IMR-90 (cell line): Measurements from ENCODE around the gene FNBP1L. TPM values are rescaled to one million over a fixed set of nuclear protein-coding genes. Genes with fewer than 3 reads are reported as not detected.

Experiments used
- ATAC-seq: fragments of 200-7000 bp; cut with Tn5 transposase; 2 replicates; pipeline ENCODE4 v1.9.1; 2020; ENCODE audit warnings: low read depth, mild to moderate bottlenecking, moderate library complexity
- BruUV-seq: library from RNA; stranded (reverse); fragments of 400-500 nt; replicated peaks from 2 replicates; lab custom pipeline; 2021; lab: Mats Ljungman, UMichigan
- CTCF ChIA-PET: fragments of 300-600 bp; formaldehyde crosslinking; extraction: SDS; loops from one replicate; lab custom pipeline; 2021; ENCODE audit warnings: antibody characterized with exemption; lab: Yijun Ruan, JAX
- POLR2A ChIA-PET: fragments of 300-600 bp; sonication (Branson Sonifier 250); formaldehyde crosslinking; loops from one replicate; lab custom pipeline; 2022; ENCODE audit warnings: antibody characterized with exemption; ENCODE audit not compliant: unreplicated experiment; lab: Charles Lee
- DNase-seq: peaks from one replicate; pipeline ENCODE4 v3.0.0; 2013
- H2AFZ ChIP-seq: replicated peaks from 2 replicates; pipeline ENCODE3; 2013; ENCODE audit warnings: low read length, mild to moderate bottlenecking; ENCODE audit not compliant: poor library complexity
- H2AK5ac ChIP-seq: 2 replicates; pipeline ENCODE4 v1.6.1; 2013; ENCODE audit warnings: low read depth, low read length, inconsistent platforms
- H2AK9ac ChIP-seq: replicated peaks from 2 replicates; pipeline ENCODE3; 2013; ENCODE audit warnings: mild to moderate bottlenecking, low read depth, low read length, moderate library complexity; ENCODE audit not compliant: poor library complexity
- H2BK120ac ChIP-seq: 2 replicates; pipeline ENCODE4 v1.6.1; 2013; ENCODE audit warnings: low read depth, low read length, inconsistent platforms
- H2BK15ac ChIP-seq: 3 replicates; pipeline ENCODE4 v1.6.1; 2013; ENCODE audit warnings: low read depth, low read length, inconsistent platforms
- H2BK20ac ChIP-seq: 2 replicates; pipeline ENCODE4 v1.6.1; 2013; ENCODE audit warnings: low read depth, mild to moderate bottlenecking, inconsistent platforms, low read length, moderate library complexity
- H2BK5ac ChIP-seq: 2 replicates; pipeline ENCODE4 v1.6.1; 2013; ENCODE audit warnings: mild to moderate bottlenecking, low read depth, low read length, inconsistent platforms; ENCODE audit not compliant: poor library complexity, severe bottlenecking
- H3K14ac ChIP-seq: replicated peaks from 2 replicates; pipeline ENCODE4 v1.6.1; 2013; ENCODE audit warnings: low read depth, low read length, inconsistent platforms
- H3K18ac ChIP-seq: 2 replicates; pipeline ENCODE4 v1.6.1; 2013; ENCODE audit warnings: low read depth, low read length, control low read depth
- H3K23ac ChIP-seq: 2 replicates; pipeline ENCODE4 v1.6.1; 2013; ENCODE audit warnings: low read depth, low read length, inconsistent platforms
- H3K27ac ChIP-seq: 2 replicates; pipeline ENCODE4 v1.5.1; 2013; ENCODE audit warnings: mild to moderate bottlenecking, control low read depth, low read length; ENCODE audit not compliant: insufficient read depth
- H3K27me3 ChIP-seq: 2 replicates; pipeline ENCODE4 v1.6.1; 2013; ENCODE audit warnings: low read length; ENCODE audit not compliant: control insufficient read depth, insufficient read depth
- H3K36me3 ChIP-seq: 2 replicates; pipeline ENCODE4 v1.6.1; 2013; ENCODE audit warnings: low read length, mixed read lengths; ENCODE audit not compliant: control insufficient read depth, insufficient read depth
- H3K4ac ChIP-seq: 2 replicates; pipeline ENCODE4 v1.6.1; 2013; ENCODE audit warnings: low read depth, low read length, inconsistent platforms
- H3K4me1 ChIP-seq: 2 replicates; pipeline ENCODE4 v1.6.1; 2013; ENCODE audit warnings: low read length, mixed read lengths; ENCODE audit not compliant: control insufficient read depth, insufficient read depth
- H3K4me2 ChIP-seq: 2 replicates; pipeline ENCODE4 v1.6.1; 2013; ENCODE audit warnings: low read depth, mild to moderate bottlenecking, control low read depth, low read length, moderate library complexity
- H3K4me3 ChIP-seq: 2 replicates; pipeline ENCODE4 v1.5.1; 2013; ENCODE audit warnings: low read depth, mild to moderate bottlenecking, control low read depth, low read length, moderate library complexity; ENCODE audit not compliant: insufficient read depth
- H3K56ac ChIP-seq: 2 replicates; pipeline ENCODE4 v1.6.1; 2013; ENCODE audit warnings: low read length, inconsistent platforms; ENCODE audit not compliant: insufficient read depth; ENCODE audit errors: extremely low read depth
- H3K79me1 ChIP-seq, 2 experiments: 2 replicates each; pipeline ENCODE4 v1.6.1; 2013; ENCODE audit warnings: low read length in 2 of 2, inconsistent platforms in 1 of 2, low read depth in 1 of 2
- H3K9ac ChIP-seq: 2 replicates; pipeline ENCODE4 v1.6.1; 2013; ENCODE audit warnings: low read depth, low read length, control low read depth
- H3K9me1 ChIP-seq: 2 replicates; pipeline ENCODE4 v1.6.1; 2013; ENCODE audit warnings: low read length, inconsistent platforms; ENCODE audit not compliant: insufficient read depth
- H3K9me3 ChIP-seq: 2 replicates; pipeline ENCODE4 v1.6.1; 2013; ENCODE audit warnings: low read length; ENCODE audit not compliant: control insufficient read depth, insufficient read depth
- H4K20me1 ChIP-seq: 2 replicates; pipeline ENCODE4 v1.6.1; 2013; ENCODE audit warnings: low read length, inconsistent platforms; ENCODE audit not compliant: insufficient read depth
- H4K5ac ChIP-seq: 2 replicates; pipeline ENCODE4 v1.6.1; 2013; ENCODE audit warnings: mild to moderate bottlenecking, low read depth, low read length, control low read depth
- H4K8ac ChIP-seq, 2 experiments: 2 replicates each; pipeline ENCODE4 v1.6.1; 2013; ENCODE audit warnings: low read depth in 2 of 2, low read length in 2 of 2, control low read depth in 1 of 2, inconsistent platforms in 1 of 2
- H4K91ac ChIP-seq: 2 replicates; pipeline ENCODE4 v1.6.1; 2013; ENCODE audit warnings: low read depth, low read length, inconsistent platforms; ENCODE audit not compliant: insufficient read depth
- BHLHE40 ChIP-seq: fragments of 150-350 bp; IDR thresholded peaks from 2 replicates; pipeline ENCODE4 v1.6.1; 2016; ENCODE audit warnings: mild to moderate bottlenecking, low read depth, low read length
- CEBPB ChIP-seq: IDR thresholded peaks from 2 replicates; pipeline ENCODE4 v1.6.1; 2012; ENCODE audit warnings: low read depth, low read length, improper control_type of control experiment
- CHD1 ChIP-seq: IDR thresholded peaks from 2 replicates; pipeline ENCODE4 v1.6.1; 2012; ENCODE audit warnings: low read depth, low read length, improper control_type of control experiment
- FOS ChIP-seq: fragments of 150-350 bp; IDR thresholded peaks from 2 replicates; pipeline ENCODE4 v1.6.1; 2016; ENCODE audit warnings: low read depth, low read length
- MAFK ChIP-seq: IDR thresholded peaks from 2 replicates; pipeline ENCODE4 v1.6.1; 2012; ENCODE audit warnings: low read depth, low read length, improper control_type of control experiment
- MAZ ChIP-seq: IDR thresholded peaks from 2 replicates; pipeline ENCODE4 v1.6.1; 2012; ENCODE audit warnings: low read depth, mild to moderate bottlenecking, low read length, improper control_type of control experiment, moderate library complexity, borderline replicate concordance
- MXI1 ChIP-seq: IDR thresholded peaks from 2 replicates; pipeline ENCODE4 v1.6.1; 2012; ENCODE audit warnings: low read depth, mild to moderate bottlenecking, low read length, moderate library complexity, borderline replicate concordance
- NFE2L2 ChIP-seq: fragments of 150-350 bp; IDR thresholded peaks from 2 replicates; pipeline ENCODE4 v1.6.1; 2016; ENCODE audit warnings: low read depth, mild to moderate bottlenecking, low read length
- POLR2A ChIP-seq: IDR thresholded peaks from 2 replicates; pipeline ENCODE4 v1.6.1; 2012; ENCODE audit warnings: mild to moderate bottlenecking, low read depth, low read length
- RAD21 ChIP-seq: IDR thresholded peaks from 2 replicates; pipeline ENCODE4 v1.6.1; 2012; ENCODE audit warnings: low read length, improper control_type of control experiment
- RCOR1 ChIP-seq: IDR thresholded peaks from 2 replicates; pipeline ENCODE4 v1.6.1; 2012; ENCODE audit warnings: mild to moderate bottlenecking, low read length, improper control_type of control experiment; ENCODE audit not compliant: insufficient replicate concordance
- RFX5 ChIP-seq: IDR thresholded peaks from 2 replicates; pipeline ENCODE4 v1.8.0; 2012; ENCODE audit warnings: low read depth, mild to moderate bottlenecking, low read length, moderate library complexity
- SMC3 ChIP-seq: fragments of 150-350 bp; IDR thresholded peaks from 2 replicates; pipeline ENCODE4 v1.6.1; 2016; ENCODE audit warnings: low read depth, mild to moderate bottlenecking, antibody characterized with exemption, low read length, moderate library complexity
- USF2 ChIP-seq: fragments of 150-350 bp; IDR thresholded peaks from 2 replicates; pipeline ENCODE4 v1.6.1; 2017; ENCODE audit warnings: mild to moderate bottlenecking, antibody characterized with exemption, low read length, low read depth
- WGBS, 2 experiments: methylation state at CpG; one replicate each; pipeline versions ENCODE4 v1.1.5 to v1.1.7; 2013; ENCODE audit warnings: missing lambda C conversion rate in 2 of 2; ENCODE audit not compliant: insufficient read length in 1 of 2; ENCODE audit errors: extremely low coverage in 2 of 2; 5-methylcytosine and 5-hydroxymethylcytosine counted together
- dilution Hi-C: fragments of 300-500 bp; cut with HindIII; formaldehyde crosslinking; loops from one replicate; pipeline ENCODE4 v1.14.3; 2018; ENCODE audit warnings: low sequenced_read_pairs; ENCODE audit not compliant: unreplicated experiment
- in situ Hi-C: fragments of 300-500 bp; cut with MboI; formaldehyde crosslinking; loops from 3 replicates; pipeline ENCODE4 v1.14.3; 2019; ENCODE audit warnings: low sequenced_read_pairs, inconsistent platforms, mixed read lengths
- intact Hi-C: fragments of 100-400 bp; cut with micrococcal nuclease; formaldehyde crosslinking; loops from 2 replicates; pipeline ENCODE4 v1.10.0; 2022
- polyA plus RNA-seq, 3 experiments: library from polyadenylated mRNA; depleted of rRNA; stranded (reverse); fragments of >200 nt; gene quantifications; 2 replicates each; pipeline ENCODE4 v1.2.3, GENCODE V29; 2012; ENCODE audit warnings: low replicate concordance in 1 of 3
- total RNA-seq: library from RNA; depleted of rRNA; stranded (reverse); fragments of >200 nt; gene quantifications from 2 replicates; pipeline ENCODE4 v1.2.3, GENCODE V29; 2012
- TF ChIP-seq, protein P1 (sequence below): fragments of 150-350 bp; IDR thresholded peaks from 2 replicates; pipeline ENCODE4 v1.6.1; 2016; ENCODE audit warnings: low read depth, mild to moderate bottlenecking, low read length, moderate library complexity, borderline replicate concordance
- TF ChIP-seq, protein P2 (sequence below): conservative IDR thresholded peaks from 2 replicates; pipeline ENCODE4 v1.5.1; 2012; ENCODE audit warnings: mild to moderate bottlenecking, low read depth, low read length, improper control_type of control experiment

Gene FNBP1L
- total and polyA plus RNA-seq, 2 of the 4 experiments (the other 2 are of a cell fraction): 9.3 to 15.2 TPM

DNA sequence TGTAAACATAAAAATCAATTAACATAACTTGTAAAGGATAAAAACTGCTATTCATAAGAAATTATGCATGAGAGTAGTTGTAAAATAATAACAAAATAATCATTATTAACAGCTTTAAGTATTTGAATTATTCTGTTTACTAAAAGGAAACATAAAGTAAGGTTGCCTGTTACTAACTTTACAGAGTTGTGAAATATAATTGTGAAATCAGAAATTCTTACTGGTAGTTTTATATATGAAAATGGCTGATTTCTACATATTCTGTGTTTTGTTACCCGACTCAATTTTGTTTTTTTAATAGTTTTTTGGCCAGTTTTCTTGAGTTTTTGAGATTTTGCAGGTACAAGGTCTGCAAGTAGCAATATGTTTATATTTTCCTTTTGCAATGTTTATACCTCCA, 27.8 kb downstream of the FNBP1L start:
- no peak for TF ChIP-seq RFX5
- TF ChIP-seq CEBPB: no peak
- no peak for TF ChIP-seq RCOR1
- TF ChIP-seq MXI1: no peak
- no peak for TF ChIP-seq RAD21
- no peak for TF ChIP-seq NFE2L2
- no peak for TF ChIP-seq USF2
- TF ChIP-seq, protein P1, sequence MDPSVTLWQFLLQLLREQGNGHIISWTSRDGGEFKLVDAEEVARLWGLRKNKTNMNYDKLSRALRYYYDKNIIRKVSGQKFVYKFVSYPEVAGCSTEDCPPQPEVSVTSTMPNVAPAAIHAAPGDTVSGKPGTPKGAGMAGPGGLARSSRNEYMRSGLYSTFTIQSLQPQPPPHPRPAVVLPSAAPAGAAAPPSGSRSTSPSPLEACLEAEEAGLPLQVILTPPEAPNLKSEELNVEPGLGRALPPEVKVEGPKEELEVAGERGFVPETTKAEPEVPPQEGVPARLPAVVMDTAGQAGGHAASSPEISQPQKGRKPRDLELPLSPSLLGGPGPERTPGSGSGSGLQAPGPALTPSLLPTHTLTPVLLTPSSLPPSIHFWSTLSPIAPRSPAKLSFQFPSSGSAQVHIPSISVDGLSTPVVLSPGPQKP: no peak
- no peak for TF ChIP-seq MAZ
- TF ChIP-seq BHLHE40: no peak
- TF ChIP-seq SMC3: no peak
- TF ChIP-seq, protein P2, sequence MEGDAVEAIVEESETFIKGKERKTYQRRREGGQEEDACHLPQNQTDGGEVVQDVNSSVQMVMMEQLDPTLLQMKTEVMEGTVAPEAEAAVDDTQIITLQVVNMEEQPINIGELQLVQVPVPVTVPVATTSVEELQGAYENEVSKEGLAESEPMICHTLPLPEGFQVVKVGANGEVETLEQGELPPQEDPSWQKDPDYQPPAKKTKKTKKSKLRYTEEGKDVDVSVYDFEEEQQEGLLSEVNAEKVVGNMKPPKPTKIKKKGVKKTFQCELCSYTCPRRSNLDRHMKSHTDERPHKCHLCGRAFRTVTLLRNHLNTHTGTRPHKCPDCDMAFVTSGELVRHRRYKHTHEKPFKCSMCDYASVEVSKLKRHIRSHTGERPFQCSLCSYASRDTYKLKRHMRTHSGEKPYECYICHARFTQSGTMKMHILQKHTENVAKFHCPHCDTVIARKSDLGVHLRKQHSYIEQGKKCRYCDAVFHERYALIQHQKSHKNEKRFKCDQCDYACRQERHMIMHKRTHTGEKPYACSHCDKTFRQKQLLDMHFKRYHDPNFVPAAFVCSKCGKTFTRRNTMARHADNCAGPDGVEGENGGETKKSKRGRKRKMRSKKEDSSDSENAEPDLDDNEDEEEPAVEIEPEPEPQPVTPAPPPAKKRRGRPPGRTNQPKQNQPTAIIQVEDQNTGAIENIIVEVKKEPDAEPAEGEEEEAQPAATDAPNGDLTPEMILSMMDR: no peak
- no peak for TF ChIP-seq FOS
- TF ChIP-seq MAFK: no peak
- no peak for TF ChIP-seq CHD1
- no peak for TF ChIP-seq POLR2A
- no CpG with 5 or more reads among the region's 1 CpG for WGBS, 2 experiments
- Histone ChIP-seq H3K4me3 (no peak overlapping the region), H3K27me3 (no peaks in the 10 kb centered on the region), H3K23ac (no peak overlapping the region), H3K79me1 (peaks cover 16 to 18% of the 10 kb centered on the region in 2 experiments), H3K56ac (no peak overlapping the region), H4K20me1 (no peaks in the 10 kb centered on the region), H4K5ac (no peak overlapping the region), H3K9me3 (peaks cover 6% of the 10 kb centered on the region), H4K91ac (no peak overlapping the region), H2BK5ac (no peak overlapping the region), H3K14ac (no peak overlapping the region), H3K4ac (no peak overlapping the region), H3K18ac (no peak overlapping the region), H3K4me2 (no peak overlapping the region; the same call in 1 of the 2 replicates), H4K8ac (no peak overlapping the region), H2AK5ac (no peak overlapping the region), H3K9me1 (no peaks in the 10 kb centered on the region), H2BK15ac (no peak overlapping the region), H3K27ac (no peak overlapping the region), H2AFZ (no peak overlapping the region), H3K36me3 (no peaks in the 10 kb centered on the region), H3K9ac (no peak overlapping the region), H2BK20ac (no peak overlapping the region), H2AK9ac (no peak overlapping the region), H3K4me1 (no peaks in the 10 kb centered on the region), H2BK120ac (no peak overlapping the region)
- in situ Hi-C loops (no loop called here), dilution Hi-C loops (no loop called here), intact Hi-C loops (no loop called here)
- CTCF ChIA-PET: no interaction called here
- no TSS peak for BruUV-seq
- DNase-seq (no peak), ATAC-seq (no peak)
- POLR2A ChIA-PET: no interaction called here
